ENCODE results near the gene NKD2.
A peak's percentile ranks its signal among the peaks of the same experiment; 100 is the strongest.
"Not testable (repeated sequence)": the region's sequence is repeated elsewhere in the genome, so short reads cannot be mapped to it uniquely, and the experiment has no call there.

NKD2 gene, protein sequence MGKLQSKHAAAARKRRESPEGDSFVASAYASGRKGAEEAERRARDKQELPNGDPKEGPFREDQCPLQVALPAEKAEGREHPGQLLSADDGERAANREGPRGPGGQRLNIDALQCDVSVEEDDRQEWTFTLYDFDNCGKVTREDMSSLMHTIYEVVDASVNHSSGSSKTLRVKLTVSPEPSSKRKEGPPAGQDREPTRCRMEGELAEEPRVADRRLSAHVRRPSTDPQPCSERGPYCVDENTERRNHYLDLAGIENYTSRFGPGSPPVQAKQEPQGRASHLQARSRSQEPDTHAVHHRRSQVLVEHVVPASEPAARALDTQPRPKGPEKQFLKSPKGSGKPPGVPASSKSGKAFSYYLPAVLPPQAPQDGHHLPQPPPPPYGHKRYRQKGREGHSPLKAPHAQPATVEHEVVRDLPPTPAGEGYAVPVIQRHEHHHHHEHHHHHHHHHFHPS

DNA sequence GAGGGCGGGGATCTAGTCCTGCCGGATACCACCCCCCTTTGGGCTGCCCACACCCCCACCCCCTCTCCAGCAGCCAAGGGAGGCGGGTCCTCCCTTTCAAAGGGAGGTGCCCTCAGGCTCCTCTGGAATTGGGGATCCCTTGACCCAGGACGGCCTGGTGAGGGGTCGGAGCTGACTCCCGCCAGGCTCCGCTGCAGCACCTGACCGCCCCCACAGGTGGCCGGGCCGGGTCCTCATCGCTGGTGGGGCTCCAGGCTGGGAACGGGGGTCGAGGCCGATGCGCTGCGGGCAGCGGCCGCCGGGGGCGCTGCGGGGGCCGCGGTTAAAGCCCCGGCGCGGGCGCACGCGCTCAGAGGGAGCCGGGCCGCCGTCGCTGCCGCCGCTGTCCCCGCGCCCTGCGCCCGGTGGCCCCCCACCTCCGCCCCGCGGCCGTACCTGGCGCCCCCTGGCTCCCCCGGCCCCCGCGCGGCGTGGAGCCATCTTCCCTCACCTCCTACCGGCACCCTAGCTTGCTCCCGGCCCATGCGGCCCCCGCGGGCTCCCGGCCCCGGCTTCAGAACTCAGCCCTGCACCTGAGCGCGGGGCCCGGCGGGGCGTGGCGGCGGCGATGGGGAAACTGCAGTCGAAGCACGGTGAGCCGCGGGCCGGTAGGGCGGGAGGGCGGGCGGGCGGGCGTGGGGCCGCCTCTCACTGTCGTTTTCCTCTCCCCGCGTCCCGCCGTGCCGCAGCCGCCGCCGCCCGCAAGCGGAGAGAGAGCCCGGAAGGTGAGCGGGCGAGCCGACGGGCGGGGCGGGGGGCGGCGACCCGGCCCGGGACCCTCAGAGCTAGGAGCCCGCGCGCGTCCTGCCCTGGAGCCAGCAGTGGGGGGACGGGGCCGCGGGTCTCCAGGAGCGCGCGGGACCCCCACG, at the start of gene NKD2:
TSS of gene NKD2 (plus strand) at position 352 of the 908 bp plus-strand sequence. CDS start at position 608, 256 bp downstream.
- peak; percentile 76 for DNase-seq

DNA sequence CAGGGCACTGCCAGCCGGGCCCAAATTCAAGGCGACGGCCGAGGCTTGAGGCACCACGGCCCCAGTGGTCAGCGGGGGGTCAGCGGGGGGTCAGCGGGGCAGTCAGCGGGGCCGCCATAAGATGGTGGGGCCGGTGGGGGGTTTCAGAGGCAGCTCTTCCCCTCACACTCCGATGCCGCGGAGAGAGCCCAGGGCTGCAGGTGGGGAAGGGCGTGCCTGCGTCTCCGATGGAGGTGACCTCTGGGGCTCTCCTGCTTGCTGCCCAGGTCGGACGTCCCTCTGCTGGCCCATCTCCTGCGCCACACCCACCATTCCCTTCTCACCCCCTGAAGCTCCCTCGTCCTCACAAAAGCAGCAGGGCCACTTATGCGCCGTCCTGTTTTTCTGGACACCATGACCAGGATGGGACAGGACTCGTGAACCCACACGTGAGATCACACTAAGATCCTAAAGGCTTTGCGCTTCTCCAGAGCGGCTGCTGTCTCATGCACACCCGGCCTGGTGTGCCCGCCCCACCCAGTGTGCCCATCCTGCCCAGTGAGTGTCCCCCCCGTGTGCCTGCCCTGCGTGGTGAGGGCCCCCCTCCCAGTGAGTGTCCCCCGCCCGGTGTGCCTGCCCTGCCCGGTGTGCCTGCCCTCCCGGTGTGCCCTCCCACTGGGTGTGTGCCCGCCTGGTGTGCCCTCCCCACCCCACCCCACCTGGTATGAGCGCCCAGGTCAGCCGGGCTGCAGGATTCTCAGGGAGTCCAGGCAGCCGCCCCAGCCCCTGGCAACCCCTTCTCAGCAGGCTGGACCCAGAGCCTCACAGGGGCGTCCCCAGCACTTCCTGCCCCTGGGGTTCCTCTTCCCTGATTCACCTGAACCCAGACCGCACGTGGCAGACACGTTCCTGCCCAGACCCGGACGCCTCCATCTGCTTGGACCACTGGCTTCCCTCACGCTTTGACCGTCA, 48.7 kb upstream of the NKD2 start:
- peak; percentile 59 for DNase-seq

- DNase-seq: no peak
These were observed 48.1 kb upstream of the NKD2 start for GRCh38 chr5:960551-960950.

DNA sequence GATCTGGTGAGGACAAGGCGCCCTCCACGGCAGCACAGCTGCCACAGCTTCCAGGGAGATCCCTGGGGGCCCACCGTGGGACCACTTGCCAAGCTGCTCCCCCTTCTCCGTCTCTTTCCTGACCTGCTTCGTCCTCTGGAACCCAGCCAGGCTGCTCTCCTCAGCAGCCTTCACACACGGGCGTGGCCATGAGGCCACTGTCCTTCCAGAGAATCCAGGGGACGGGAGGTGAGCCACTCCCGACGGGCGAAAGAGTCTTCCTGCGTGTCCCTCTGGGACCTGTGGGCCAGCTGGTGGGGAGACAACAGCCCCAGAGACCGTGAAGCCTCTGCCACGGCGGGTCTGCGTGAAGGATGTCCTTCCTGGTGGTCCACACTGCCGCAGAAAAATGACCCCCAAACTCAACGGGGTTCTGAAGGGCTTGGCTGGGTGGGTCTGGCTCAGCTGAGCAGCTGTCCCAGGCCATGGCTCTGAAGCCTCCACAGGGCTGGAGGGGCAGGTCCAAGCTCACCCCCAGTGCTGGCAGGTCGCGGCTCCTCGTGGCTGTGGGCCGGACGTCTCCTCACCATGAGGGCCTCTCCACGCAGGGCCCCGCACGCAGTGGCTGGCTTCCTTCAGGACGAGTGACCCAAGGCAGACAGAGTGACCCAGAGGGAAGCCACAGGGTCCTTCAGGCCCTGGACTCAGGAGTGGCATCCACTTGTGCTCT, 47.4 kb upstream of the NKD2 start:
- peak; percentile 59 for DNase-seq

DNA sequence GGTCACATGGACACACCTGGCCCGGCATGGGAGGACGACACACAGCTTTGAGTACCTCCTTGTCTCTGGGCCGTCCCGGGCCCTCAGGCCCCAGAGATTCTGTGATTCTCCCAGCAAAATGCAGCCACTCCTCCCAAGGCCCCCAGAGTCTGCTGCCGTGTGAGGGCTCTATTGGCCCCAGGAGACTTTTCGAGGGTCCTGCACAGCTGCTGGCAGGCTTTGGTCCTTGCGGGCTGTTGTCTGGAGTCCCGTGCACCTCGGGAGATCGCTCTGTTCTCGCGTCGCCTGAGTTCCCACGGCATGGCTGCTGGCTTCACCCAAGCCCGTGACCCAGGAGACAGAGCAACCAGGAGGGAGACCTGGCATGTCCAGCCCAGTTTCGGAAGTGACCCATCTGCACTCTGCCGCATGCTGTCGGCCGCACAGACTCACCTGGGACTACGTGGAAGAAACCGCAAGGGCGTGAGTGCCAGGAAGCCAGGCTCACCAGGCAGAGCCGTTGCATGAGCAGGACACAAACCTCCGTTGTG, 46.8 kb upstream of the NKD2 start:
- DNase-seq: no peak

DNA sequence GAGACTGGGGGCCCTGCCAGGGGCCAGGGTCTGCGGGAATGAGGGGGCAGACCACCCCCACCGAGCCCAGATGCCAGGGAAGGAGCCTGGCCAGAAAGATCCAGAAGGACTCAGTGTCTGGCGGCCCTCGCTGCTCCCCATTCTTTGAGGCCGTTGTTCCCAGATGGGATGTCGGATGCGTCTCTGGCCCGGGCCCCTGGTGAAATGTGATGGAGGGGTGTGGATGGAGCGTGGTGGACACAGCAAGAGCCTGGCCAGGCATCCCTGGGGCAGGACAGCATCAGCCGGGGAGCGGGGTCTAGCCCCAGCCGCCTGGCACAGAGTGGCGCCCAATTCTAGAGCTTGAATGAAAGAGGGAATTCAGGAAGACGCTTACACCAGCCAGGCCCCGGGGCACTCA, 46.2 kb upstream of the NKD2 start:
- peak; percentile 56 for DNase-seq

DNA sequence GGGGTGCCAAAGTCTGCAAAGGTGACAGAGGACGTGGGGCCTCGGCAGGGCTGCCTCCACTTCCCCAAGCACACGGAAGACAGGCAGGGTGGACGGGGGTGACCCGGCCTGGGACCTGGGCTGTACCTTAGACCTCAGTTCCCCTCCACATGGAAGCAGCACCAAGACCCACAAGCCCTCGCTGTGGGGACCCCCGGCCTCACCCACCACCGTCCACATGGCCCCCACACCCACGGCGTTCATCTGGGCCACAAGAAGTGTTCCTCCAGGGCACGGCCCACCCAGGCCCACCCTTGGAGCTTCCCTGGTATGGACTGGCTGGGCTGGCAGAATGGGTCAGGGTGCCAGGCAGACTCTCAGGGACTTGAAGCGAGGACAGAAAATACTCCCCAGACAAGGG, 45.8 kb upstream of the NKD2 start:
- peak; percentile 53 for DNase-seq

GRCh38 chr5:963310-963672, 45.3 kb upstream of the NKD2 start:
- DNase-seq: no peak

- DNase-seq: peak; percentile 72
These were observed 44.7 kb upstream of the NKD2 start for GRCh38 chr5:963673-964531.

GRCh38 chr5:964821-965220, 43.8 kb upstream of the NKD2 start:
- no peak for DNase-seq

DNA sequence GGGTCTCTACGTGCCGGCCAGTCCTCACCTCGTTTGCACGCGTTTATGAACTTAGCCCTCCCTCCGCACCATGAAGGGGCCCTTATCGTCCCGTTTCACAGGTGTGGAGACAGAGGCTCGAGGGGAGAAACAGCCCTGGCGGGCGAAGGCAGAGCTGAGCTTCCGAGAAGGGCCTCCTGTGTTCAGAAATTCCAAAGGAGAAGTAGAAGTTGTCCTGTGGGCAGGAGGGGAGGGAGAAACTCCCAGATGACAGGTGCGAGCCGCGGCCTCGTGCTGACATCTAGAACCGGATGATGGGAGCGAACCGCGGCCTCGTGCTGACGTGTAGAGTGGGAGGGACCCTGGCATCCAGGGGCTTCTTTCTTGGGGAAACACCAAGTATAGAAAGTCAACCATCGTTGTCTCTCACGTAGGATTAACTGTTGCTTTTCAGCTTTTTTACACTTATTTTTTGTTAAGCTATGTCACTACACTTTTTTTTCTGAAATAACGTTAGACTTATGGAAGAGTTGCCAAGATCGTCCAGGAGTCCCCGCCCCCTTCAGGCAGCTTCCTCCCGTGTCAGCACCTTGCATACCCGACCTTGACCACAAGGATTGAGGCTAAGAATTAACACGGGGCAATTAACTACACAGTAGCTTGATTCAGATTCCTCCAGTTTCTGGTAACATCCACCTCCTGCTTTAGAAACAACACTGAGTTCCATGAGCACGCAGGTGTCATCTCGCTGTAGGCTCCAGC, 42.8 kb upstream of the NKD2 start:
- no peak for DNase-seq

DNA sequence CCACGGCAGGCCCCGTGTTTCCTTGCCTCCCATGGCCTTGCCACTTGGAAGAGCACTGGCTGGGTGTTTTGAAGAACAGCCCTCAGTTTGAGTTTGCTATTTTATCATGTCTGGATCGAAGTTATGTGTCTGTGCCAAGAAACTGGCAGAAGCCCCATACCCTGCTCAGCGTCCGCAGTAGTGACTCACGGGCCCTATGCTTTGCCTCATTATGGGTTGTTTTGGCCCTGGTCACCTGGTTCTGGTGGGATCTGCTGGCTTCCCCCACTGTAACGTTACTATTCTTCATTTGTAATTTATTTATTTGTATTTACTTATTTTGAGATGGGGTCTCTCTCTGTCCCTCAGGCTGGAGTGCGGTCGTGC, 42.3 kb upstream of the NKD2 start:
- no peak for DNase-seq

DNA sequence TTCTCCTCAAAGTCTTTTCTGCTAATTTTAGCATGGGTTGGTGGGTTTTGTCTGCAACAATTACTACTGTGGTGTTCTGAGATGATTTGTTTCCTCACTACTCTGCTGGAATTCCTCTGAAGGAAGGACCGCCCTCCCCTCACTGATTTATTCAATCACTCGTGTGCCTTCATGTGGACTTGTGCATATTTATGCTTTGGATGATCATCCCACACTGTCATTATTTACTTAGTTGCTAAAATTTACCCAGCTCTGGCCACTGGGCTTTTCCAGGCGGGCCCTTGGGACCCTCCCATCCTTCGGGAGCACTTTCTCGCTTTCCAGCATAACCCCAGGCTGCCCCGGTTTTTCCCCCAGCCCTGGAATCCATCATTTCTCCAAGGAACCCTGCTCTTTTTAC, 41.7 kb upstream of the NKD2 start:
- DNase-seq: no peak

- no peak for DNase-seq
These were observed 39.7 kb upstream of the NKD2 start for GRCh38 chr5:968881-969280.

- no peak for DNase-seq
These were observed 39.2 kb upstream of the NKD2 start for GRCh38 chr5:969408-969839.

- not testable (repeated sequence) for DNase-seq
These were observed 36.0 kb upstream of the NKD2 start for GRCh38 chr5:972575-972974.

DNA sequence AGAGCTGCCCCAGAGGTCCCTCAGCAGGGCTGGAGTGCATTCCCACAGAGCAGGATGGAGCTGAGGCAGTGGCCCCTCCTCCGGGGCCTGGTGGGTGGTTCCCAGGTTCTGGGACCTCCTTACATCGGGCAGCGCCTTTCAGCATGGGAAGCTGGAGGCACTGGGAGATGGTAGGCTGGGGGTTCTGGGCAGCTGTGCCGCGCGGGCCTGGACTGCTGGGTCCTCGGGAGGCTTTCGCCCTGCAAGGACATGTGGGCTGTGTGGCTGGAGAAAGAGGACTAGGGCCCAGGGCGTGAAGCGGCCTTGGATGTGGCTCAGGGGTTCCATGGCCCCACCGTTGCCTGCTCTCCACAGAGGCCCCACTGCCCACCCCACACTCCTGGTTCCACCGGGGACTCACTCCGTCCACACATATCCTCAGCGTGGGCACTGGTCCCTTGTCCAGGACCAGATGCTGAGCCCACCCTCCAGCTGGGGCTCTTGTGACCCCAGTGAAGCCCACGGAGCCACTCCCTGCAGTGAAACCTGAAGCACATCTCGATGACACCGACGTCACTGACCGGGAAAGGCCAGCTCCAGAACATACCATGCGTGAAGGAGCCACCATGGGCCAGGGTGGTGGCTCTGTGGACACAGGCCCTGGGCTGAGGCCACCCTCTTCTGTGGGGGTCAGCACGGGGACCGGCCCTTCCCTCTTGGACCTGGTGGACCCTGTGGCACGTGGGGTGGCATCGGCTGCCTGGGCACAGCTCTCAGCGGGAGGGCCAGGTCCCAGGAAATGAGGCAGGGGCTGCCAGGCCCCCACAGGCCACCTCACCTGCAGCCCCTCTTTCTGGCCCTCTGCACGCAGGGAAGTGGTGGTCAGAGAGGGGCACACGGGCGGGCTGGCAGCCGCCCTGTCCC, 31.5 kb upstream of the NKD2 start:
- DNase-seq: no peak

GRCh38 chr5:978054-978453, 30.5 kb upstream of the NKD2 start:
- DNase-seq: no peak

GRCh38 chr5:978693-979092, 29.9 kb upstream of the NKD2 start:
- peak; percentile 33 for DNase-seq
